ENCODE data around the gene HDLBP. TPM values are rescaled to one million over a fixed set of nuclear protein-coding genes. Genes with fewer than 3 reads are reported as not detected.

Gene HDLBP
- total and polyA plus RNA-seq, 2 of the 4 experiments (the other 2 are of a cell fraction): 648 to 1,165 TPM

GRCh38 chr2:241295326-241296095 lies 20.0 kb downstream of the HDLBP start:
- Histone ChIP-seq H4K91ac (ENCODE audit: insufficient read depth, low read depth, low read length) (no peak overlapping the region), H3K14ac (replicated peaks; ENCODE audit: low read depth, low read length) (no peak overlapping the region), H2AK9ac (replicated peaks; ENCODE audit: low read depth, low read length, poor library complexity) (no peak overlapping the region), H2BK20ac (ENCODE audit: low read depth, low read length) (no peak overlapping the region), H3K4me3 (ENCODE audit: insufficient read depth, low read depth, low read length) (no peak overlapping the region), H2BK15ac (ENCODE audit: low read depth, low read length) (no peak overlapping the region), H3K23ac (ENCODE audit: low read depth, low read length) (no peak overlapping the region), H4K20me1 (ENCODE audit: insufficient read depth, low read length) (peaks cover 88% of the 10 kb centered on the region), H3K9me1 (ENCODE audit: insufficient read depth, low read length) (peaks cover 27% of the 10 kb centered on the region), H3K9me3 (ENCODE audit: control insufficient read depth, insufficient read depth, low read length) (no peaks in the 10 kb centered on the region), H2BK120ac (ENCODE audit: low read depth, low read length) (no peak overlapping the region), H3K4me2 (ENCODE audit: low read depth, low read length) (no peak overlapping the region), H3K4me1 (ENCODE audit: control insufficient read depth, insufficient read depth, low read length) (peaks cover 2% of the 10 kb centered on the region; the same call in 1 of the 2 replicates), H4K8ac (ENCODE audit: low read depth in 2 of 2, low read length in 2 of 2) (no peak overlapping the region), H3K27me3 (ENCODE audit: control insufficient read depth, insufficient read depth, low read length) (no peaks in the 10 kb centered on the region), H3K4ac (ENCODE audit: low read depth, low read length) (no peak overlapping the region), H2BK5ac (ENCODE audit: low read depth, low read length, poor library complexity, severe bottlenecking) (no peak overlapping the region), H2AK5ac (ENCODE audit: low read depth, low read length) (no peak overlapping the region), H3K36me3 (ENCODE audit: control insufficient read depth, insufficient read depth, low read length) (peaks cover 8% of the 10 kb centered on the region; the same call in 1 of the 2 replicates), H3K18ac (ENCODE audit: low read depth, low read length) (no peak overlapping the region), H4K5ac (ENCODE audit: low read depth, low read length) (no peak overlapping the region), H3K79me1 (ENCODE audit: low read depth in 1 of 2, low read length in 2 of 2) (peaks cover 21 to 73% of the 10 kb centered on the region in 2 experiments), H3K56ac (ENCODE audit: extremely low read depth, insufficient read depth, low read length) (no peak overlapping the region), H2AFZ (replicated peaks; ENCODE audit: low read length, poor library complexity) (no peak overlapping the region), H3K27ac (ENCODE audit: insufficient read depth, low read length) (no peak overlapping the region), H3K9ac (ENCODE audit: low read depth, low read length) (no peak overlapping the region)
- no peak for TF ChIP-seq MXI1 (IDR thresholded peaks at IDR 0.05; ENCODE audit: borderline replicate concordance, low read depth, low read length)
- no peak for TF ChIP-seq BHLHE40 (IDR thresholded peaks at IDR 0.05; ENCODE audit: low read depth, low read length)
- TF ChIP-seq USF2 (IDR thresholded peaks at IDR 0.05; ENCODE audit: low read depth, low read length): no peak
- no peak for TF ChIP-seq CTCF (conservative IDR thresholded peaks at IDR 0.05; ENCODE audit: low read depth, low read length)
- TF ChIP-seq MAZ (IDR thresholded peaks at IDR 0.05; ENCODE audit: borderline replicate concordance, low read depth, low read length): no peak
- no peak for TF ChIP-seq CEBPB (IDR thresholded peaks at IDR 0.05; ENCODE audit: low read depth, low read length)
- TF ChIP-seq RAD21 (IDR thresholded peaks at IDR 0.05; ENCODE audit: low read length): no peak
- TF ChIP-seq ELK1 (IDR thresholded peaks at IDR 0.05; ENCODE audit: borderline replicate concordance, low read depth, low read length): no peak
- no peak for TF ChIP-seq RFX5 (IDR thresholded peaks at IDR 0.05; ENCODE audit: low read depth, low read length)
- no peak for TF ChIP-seq MAFK (IDR thresholded peaks at IDR 0.05; ENCODE audit: low read depth, low read length)
- no peak for TF ChIP-seq SMC3 (IDR thresholded peaks at IDR 0.05; ENCODE audit: low read depth, low read length)
- no peak for TF ChIP-seq POLR2A (IDR thresholded peaks at IDR 0.05; ENCODE audit: low read depth, low read length)
- TF ChIP-seq FOS (IDR thresholded peaks at IDR 0.05; ENCODE audit: low read depth, low read length): no peak
- TF ChIP-seq RCOR1 (IDR thresholded peaks at IDR 0.05; ENCODE audit: insufficient replicate concordance, low read length): no peak
- TF ChIP-seq CHD1 (IDR thresholded peaks at IDR 0.05; ENCODE audit: low read depth, low read length): no peak
- no peak for TF ChIP-seq NFE2L2 (IDR thresholded peaks at IDR 0.05; ENCODE audit: low read depth, low read length)
- CTCF ChIA-PET: no interaction called here
- BruUV-seq (replicated peaks): no TSS peak
- no peak for ATAC-seq (ENCODE audit: low read depth)
- DNase-seq: no peak
- dilution Hi-C loops (cut with HindIII; ENCODE audit: low sequenced_read_pairs, unreplicated experiment) (no loop called here), intact Hi-C loops (cut with micrococcal nuclease) (no loop called here), in situ Hi-C loops (cut with MboI; ENCODE audit: low sequenced_read_pairs) (no loop called here)
- POLR2A ChIA-PET (ENCODE audit: unreplicated experiment): no interaction called here
- no CpG with 5 or more reads among the region's 7 CpGs for WGBS, 2 experiments (ENCODE audit: extremely low coverage in 2 of 2, insufficient read length in 1 of 2)
